Lower lobe of right lung (tissue), 2 donors: Measurements from ENCODE around the gene ARID1B. TPM values are rescaled to one million over a fixed set of nuclear protein-coding genes. Genes with fewer than 3 reads are reported as not detected.
A peak's percentile ranks its signal among the peaks of the same experiment; 100 is the strongest.

Source experiments
- ATAC-seq, 2 donors: fragments of 200-7000 bp; cut with Tn5 transposase; one replicate each; pipeline ENCODE4 v1.9.1; 2020 to 2022; ENCODE audit warnings: mild to moderate bottlenecking in 2 of 2, moderate library complexity in 2 of 2
- DNase-seq: peaks from one replicate; pipeline ENCODE4 v3.0.0-alpha.2; 2020
- H3K27ac ChIP-seq: fragments of 200-600 bp; one replicate; pipeline ENCODE4 v1.8.0; 2022
- H3K27me3 ChIP-seq: fragments of 200-600 bp; one replicate; pipeline ENCODE4 v1.8.0; 2022; ENCODE audit warnings: low read depth
- H3K36me3 ChIP-seq: fragments of 200-600 bp; one replicate; pipeline ENCODE4 v1.8.0; 2022; ENCODE audit warnings: mild to moderate bottlenecking
- H3K4me1 ChIP-seq: fragments of 200-600 bp; one replicate; pipeline ENCODE4 v1.8.0; 2022
- H3K4me3 ChIP-seq: fragments of 200-600 bp; one replicate; pipeline ENCODE4 v1.8.0; 2022; ENCODE audit warnings: mild to moderate bottlenecking
- H3K9me3 ChIP-seq: fragments of 200-600 bp; one replicate; pipeline ENCODE4 v1.8.0; 2022
- intact Hi-C: fragments of 100-400 bp; cut with DNase I; formaldehyde crosslinking; loops from one replicate; pipeline ENCODE4 v1.11.0; 2022
- total RNA-seq: library from RNA; stranded (reverse); fragmentation: NEBNext Ultra II Directional; extraction: Animal tissue kit (Norgen Biotek cat#: 25700); gene quantifications from one replicate; pipeline ENCODE4 v1.2.1, GENCODE V29; 2021
- TF ChIP-seq, protein P1 (sequence below): fragments of 200-600 bp; IDR thresholded peaks from one replicate; pipeline ENCODE4 v1.8.0; 2022; ENCODE audit warnings: antibody characterized with exemption, mild to moderate bottlenecking
- donor health status: DM: no; HTN: yes; CAD: no; lungs with severe emphysema.

The ARID1B gene
- total RNA-seq, 1 donor from 2014 or later: 95.5 TPM

DNA sequence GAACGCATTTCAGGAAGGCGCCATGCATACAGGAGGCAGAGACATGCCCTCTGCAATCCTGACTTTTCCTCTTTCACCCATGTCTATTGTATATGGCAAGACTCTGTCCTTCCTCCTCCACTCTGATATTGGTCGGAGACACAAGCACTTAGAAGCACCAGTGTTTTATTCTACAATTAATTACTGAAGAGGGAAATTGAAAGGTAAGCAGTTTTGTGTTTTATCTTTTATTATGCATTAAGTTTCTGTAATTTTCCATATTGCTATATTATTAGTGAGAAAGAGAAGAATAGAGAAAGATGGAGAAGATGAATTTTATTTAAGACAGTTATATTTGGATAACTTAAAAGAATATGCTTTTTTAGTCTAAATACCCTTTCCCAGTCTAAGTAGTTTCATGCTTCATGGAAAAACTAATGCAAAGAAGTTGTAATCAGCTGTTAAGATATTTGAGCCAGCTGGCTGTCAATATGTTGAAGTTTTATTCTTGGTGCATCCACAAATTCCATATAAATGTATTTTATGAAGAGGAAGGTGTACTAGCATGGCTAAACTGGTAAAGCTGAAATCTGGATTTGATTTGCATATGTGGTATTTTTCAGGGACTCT, 13.6 kb downstream of the ARID1B start:
- TF ChIP-seq, protein P1, sequence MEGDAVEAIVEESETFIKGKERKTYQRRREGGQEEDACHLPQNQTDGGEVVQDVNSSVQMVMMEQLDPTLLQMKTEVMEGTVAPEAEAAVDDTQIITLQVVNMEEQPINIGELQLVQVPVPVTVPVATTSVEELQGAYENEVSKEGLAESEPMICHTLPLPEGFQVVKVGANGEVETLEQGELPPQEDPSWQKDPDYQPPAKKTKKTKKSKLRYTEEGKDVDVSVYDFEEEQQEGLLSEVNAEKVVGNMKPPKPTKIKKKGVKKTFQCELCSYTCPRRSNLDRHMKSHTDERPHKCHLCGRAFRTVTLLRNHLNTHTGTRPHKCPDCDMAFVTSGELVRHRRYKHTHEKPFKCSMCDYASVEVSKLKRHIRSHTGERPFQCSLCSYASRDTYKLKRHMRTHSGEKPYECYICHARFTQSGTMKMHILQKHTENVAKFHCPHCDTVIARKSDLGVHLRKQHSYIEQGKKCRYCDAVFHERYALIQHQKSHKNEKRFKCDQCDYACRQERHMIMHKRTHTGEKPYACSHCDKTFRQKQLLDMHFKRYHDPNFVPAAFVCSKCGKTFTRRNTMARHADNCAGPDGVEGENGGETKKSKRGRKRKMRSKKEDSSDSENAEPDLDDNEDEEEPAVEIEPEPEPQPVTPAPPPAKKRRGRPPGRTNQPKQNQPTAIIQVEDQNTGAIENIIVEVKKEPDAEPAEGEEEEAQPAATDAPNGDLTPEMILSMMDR: no peak
- no peaks in the 10 kb centered on the region for H3K36me3 ChIP-seq
- ATAC-seq (no peak), DNase-seq (no peak)
- no peaks in the 10 kb centered on the region for H3K27me3 ChIP-seq
- no peak overlapping the region for H3K4me3 ChIP-seq
- H3K27ac ChIP-seq: no peak overlapping the region
- H3K4me1 ChIP-seq: peaks cover 69% of the 10 kb centered on the region
- H3K9me3 ChIP-seq: no peaks in the 10 kb centered on the region
- intact Hi-C loops: no loop called here

DNA sequence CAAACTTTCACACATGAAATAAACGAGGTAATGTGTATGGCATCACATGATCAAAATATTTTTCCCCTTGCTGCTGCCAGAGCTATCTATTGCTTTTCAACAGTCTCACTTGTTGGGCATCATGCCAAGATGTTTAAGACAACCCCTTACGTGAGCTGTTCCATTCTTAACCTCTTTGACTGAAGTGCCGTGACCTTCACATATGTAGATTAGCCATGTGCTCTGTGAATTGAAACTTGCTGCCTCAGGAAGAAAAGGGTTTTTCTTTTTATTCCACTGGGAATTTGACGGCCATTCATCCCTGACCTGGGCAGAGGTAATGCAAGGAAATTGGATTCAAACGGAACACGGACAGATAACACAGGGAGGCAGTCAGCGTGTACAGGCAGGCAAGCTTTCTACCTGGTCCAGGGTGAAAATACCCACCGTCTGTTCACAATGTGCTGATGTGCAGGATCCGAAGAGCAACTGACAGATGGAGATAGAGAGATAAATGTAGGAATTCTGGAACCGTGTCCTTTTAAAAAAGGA, 14.2 kb downstream of the ARID1B start:
- DNase-seq: no peak
- TF ChIP-seq, protein P1: no peak
- Histone ChIP-seq H3K36me3 (no peaks in the 10 kb centered on the region), H3K4me1 (peaks cover 72% of the 10 kb centered on the region), H3K27me3 (no peaks in the 10 kb centered on the region), H3K27ac (no peak overlapping the region), H3K4me3 (no peak overlapping the region), H3K9me3 (no peaks in the 10 kb centered on the region)
- intact Hi-C loops: no loop called here
- ATAC-seq: peak; percentile 42 to 64

DNA sequence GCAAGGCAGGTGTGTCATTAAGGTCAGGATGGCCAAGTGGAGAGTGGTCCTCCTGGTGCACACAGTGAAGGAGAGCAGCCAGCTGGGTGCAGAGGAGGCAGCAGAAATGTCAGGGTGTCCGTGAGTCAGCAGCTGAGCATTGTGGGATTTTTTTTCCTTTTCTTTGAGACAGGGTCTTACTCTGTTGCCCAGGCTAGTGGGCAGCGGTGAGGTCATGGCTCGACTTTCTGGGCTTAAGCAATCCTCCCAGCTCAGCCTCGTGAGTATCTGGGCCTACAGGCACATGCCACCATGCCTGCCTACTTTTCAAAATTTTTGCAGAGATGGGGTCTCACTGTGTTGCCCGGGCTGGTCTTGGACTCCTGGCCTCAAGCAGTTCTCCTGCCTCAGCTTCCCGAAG, 16.0 kb downstream of the ARID1B start:
- DNase-seq (no peak), ATAC-seq (no peak)
- peaks cover 68% of the 10 kb centered on the region for H3K4me1 ChIP-seq

DNA sequence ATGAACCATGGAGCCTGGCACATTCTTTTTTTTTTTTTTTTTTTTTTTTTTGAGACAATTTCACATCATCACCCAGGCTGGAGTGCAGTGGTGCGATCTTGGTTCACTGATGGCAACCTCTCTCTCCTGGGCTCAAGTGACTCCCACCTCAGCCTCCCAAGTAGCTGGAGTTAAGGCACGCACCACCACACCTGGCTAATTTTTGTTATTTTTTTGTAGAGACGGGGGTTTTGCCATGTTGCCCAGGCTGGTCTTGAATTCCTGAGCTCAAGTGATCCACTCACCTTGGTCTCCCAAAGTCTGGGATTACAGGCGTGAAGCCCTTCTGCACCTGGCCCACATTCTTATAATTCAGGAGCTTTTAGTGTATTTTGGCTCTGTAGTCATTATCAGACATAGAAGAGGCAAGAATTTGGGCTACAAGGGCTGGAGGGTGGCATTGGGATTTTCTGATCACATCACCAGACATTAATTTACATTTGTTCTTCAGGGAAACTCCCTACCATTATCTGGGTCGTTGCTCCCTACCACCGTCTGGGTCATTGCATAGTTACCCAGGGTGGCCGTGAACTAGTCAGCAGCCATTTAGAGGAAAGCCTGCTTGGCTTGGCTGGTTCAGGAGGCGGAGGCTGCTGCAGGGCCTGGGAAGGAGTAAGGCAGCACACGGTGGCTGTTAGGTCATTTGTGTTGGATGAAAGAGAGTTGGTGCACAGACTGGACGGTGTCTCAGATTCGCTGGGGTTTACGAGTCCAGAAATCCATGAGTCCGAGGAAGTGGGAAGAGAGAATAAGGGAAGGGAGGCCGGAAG, 17.6 kb downstream of the ARID1B start:
- peaks cover 58% of the 10 kb centered on the region for H3K4me1 ChIP-seq
- ATAC-seq: no peak
- no peaks in the 10 kb centered on the region for H3K27me3 ChIP-seq
- no peak overlapping the region for H3K4me3 ChIP-seq
- no peak overlapping the region for H3K27ac ChIP-seq
- intact Hi-C loops: no loop called here
- DNase-seq: no peak
- H3K9me3 ChIP-seq: no peaks in the 10 kb centered on the region
- TF ChIP-seq, protein P1: no peak
- H3K36me3 ChIP-seq: no peaks in the 10 kb centered on the region

More for the DNA sequence above, 16.0 kb downstream of the ARID1B start:
- H3K27ac ChIP-seq: no peak overlapping the region
- no peak overlapping the region for H3K4me3 ChIP-seq
- intact Hi-C loops: no loop called here
- H3K36me3 ChIP-seq: no peaks in the 10 kb centered on the region
- no peaks in the 10 kb centered on the region for H3K9me3 ChIP-seq
- H3K27me3 ChIP-seq: no peaks in the 10 kb centered on the region
- TF ChIP-seq, protein P1: no peak

DNA sequence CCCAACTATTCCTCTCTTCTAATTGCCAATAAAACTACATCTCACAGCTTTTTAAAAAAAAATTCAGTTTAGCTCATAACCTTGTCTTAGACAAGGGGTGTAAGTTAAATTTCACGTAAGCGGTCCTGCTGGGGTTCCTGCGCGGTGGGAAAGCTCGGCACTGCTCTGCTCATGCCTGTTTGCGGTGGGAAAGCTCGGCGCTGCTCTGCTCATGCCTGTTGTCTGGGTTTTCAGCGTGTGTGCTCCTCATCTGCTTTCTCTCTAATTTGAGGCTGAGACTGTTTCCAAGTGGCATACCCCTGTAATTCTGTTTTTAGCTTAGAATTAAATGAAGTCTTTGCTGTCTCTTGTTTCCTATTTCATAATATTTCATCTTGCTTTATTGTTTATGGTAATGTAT, 18.6 kb downstream of the ARID1B start:
- no peaks in the 10 kb centered on the region for H3K27me3 ChIP-seq
- intact Hi-C loops: no loop called here
- ATAC-seq (no peak), DNase-seq (no peak)
- TF ChIP-seq, protein P1: no peak
- no peaks in the 10 kb centered on the region for H3K36me3 ChIP-seq
- no peaks in the 10 kb centered on the region for H3K9me3 ChIP-seq
- H3K27ac ChIP-seq: no peak overlapping the region
- peaks cover 50% of the 10 kb centered on the region for H3K4me1 ChIP-seq
- no peak overlapping the region for H3K4me3 ChIP-seq
